Activated naive CD8-positive, alpha-beta T cell treated with anti-CD3 and anti-CD28 coated beads for 36 hours (primary cell): ENCODE measurements around the gene ITGA1. TPM values are rescaled to one million over a fixed set of nuclear protein-coding genes. Genes with fewer than 3 reads are reported as not detected.
"Not testable (repeated sequence)": the region's sequence is repeated elsewhere in the genome, so short reads cannot be mapped to it uniquely, and the experiment has no call there.

Source experiments
- DNase-seq: peaks from one replicate; pipeline ENCODE4 v3.0.0; 2021
- H3K27ac Mint-ChIP-seq: one replicate; pipeline ENCODE4 v1.8.0; 2022; ENCODE audit warnings: mild to moderate bottlenecking, moderate library complexity, mixed read lengths
- H3K27me3 Mint-ChIP-seq: one replicate; pipeline ENCODE4 v1.8.0; 2022; ENCODE audit warnings: mild to moderate bottlenecking, mixed read lengths
- H3K36me3 Mint-ChIP-seq: one replicate; pipeline ENCODE4 v1.8.0; 2021; ENCODE audit warnings: mild to moderate bottlenecking, mixed read lengths
- H3K4me1 Mint-ChIP-seq: one replicate; pipeline ENCODE4 v1.8.0; 2021; ENCODE audit warnings: mixed read lengths
- H3K4me3 Mint-ChIP-seq: one replicate; pipeline ENCODE4 v1.8.0; 2022; ENCODE audit warnings: mild to moderate bottlenecking, moderate library complexity, mixed read lengths
- H3K9me3 Mint-ChIP-seq: one replicate; pipeline ENCODE4 v1.8.0; 2022; ENCODE audit warnings: mixed read lengths
- total RNA-seq, 2 experiments: library from RNA; stranded (reverse); gene quantifications; one replicate each; pipeline ENCODE4 v1.2.3, GENCODE V29; 2021

Gene ITGA1
- total RNA-seq, 2 experiments from 2014 or later: 6.9 to 9.9 TPM

- Mint-ChIP-seq H3K27ac (no peak overlapping the region), H3K36me3 (no peaks in the 10 kb centered on the region), H3K27me3 (no peaks in the 10 kb centered on the region), H3K4me3 (no peak overlapping the region), H3K4me1 (peaks cover 14% of the 10 kb centered on the region), H3K9me3 (no peaks in the 10 kb centered on the region)
- DNase-seq: no peak
Observed at GRCh38 chr5:52842111-52842510, 54.4 kb downstream of the ITGA1 start.

- H3K27ac Mint-ChIP-seq: no peak overlapping the region
- DNase-seq: no peak
- no peaks in the 10 kb centered on the region for H3K9me3 Mint-ChIP-seq
- H3K4me1 Mint-ChIP-seq: peaks cover 14% of the 10 kb centered on the region
- H3K27me3 Mint-ChIP-seq: no peaks in the 10 kb centered on the region
- H3K4me3 Mint-ChIP-seq: no peak overlapping the region
- no peaks in the 10 kb centered on the region for H3K36me3 Mint-ChIP-seq
Observed at GRCh38 chr5:52844885-52845284, 57.2 kb downstream of the ITGA1 start.

GRCh38 chr5:52846182-52846842 is 58.6 kb downstream of the ITGA1 start:
- Mint-ChIP-seq H3K9me3 (no peaks in the 10 kb centered on the region), H3K36me3 (no peaks in the 10 kb centered on the region), H3K27ac (no peak overlapping the region), H3K27me3 (no peaks in the 10 kb centered on the region), H3K4me1 (peaks cover 8% of the 10 kb centered on the region), H3K4me3 (no peak overlapping the region)
- no peak for DNase-seq

- not testable (repeated sequence) for DNase-seq, H3K4me3 Mint-ChIP-seq, H3K9me3 Mint-ChIP-seq, H3K27ac Mint-ChIP-seq, H3K36me3 Mint-ChIP-seq, H3K27me3 Mint-ChIP-seq, H3K4me1 Mint-ChIP-seq
Observed at GRCh38 chr5:52848688-52849087, 61.0 kb downstream of the ITGA1 start.

GRCh38 chr5:52849544-52849943 is 61.8 kb downstream of the ITGA1 start:
- Mint-ChIP-seq H3K36me3 (no peaks in the 10 kb centered on the region), H3K4me1 (peaks cover 8% of the 10 kb centered on the region), H3K4me3 (no peak overlapping the region), H3K9me3 (no peaks in the 10 kb centered on the region), H3K27me3 (no peaks in the 10 kb centered on the region), H3K27ac (no peak overlapping the region)
- DNase-seq: no peak

- Mint-ChIP-seq H3K9me3 (no peaks in the 10 kb centered on the region), H3K27me3 (no peaks in the 10 kb centered on the region), H3K27ac (no peak overlapping the region), H3K4me3 (no peak overlapping the region), H3K36me3 (no peaks in the 10 kb centered on the region), H3K4me1 (no peaks in the 10 kb centered on the region)
- DNase-seq: no peak
Observed at GRCh38 chr5:52853650-52854049, 65.9 kb downstream of the ITGA1 start.

- Mint-ChIP-seq H3K36me3 (no peaks in the 10 kb centered on the region), H3K4me3 (no peak overlapping the region), H3K9me3 (no peaks in the 10 kb centered on the region), H3K27ac (no peak overlapping the region), H3K27me3 (no peaks in the 10 kb centered on the region), H3K4me1 (no peaks in the 10 kb centered on the region)
- no peak for DNase-seq
Observed at GRCh38 chr5:52854301-52854700, 66.6 kb downstream of the ITGA1 start.

- no peak for DNase-seq
- no peak overlapping the region for H3K27ac Mint-ChIP-seq
- no peaks in the 10 kb centered on the region for H3K9me3 Mint-ChIP-seq
- no peaks in the 10 kb centered on the region for H3K27me3 Mint-ChIP-seq
- H3K4me3 Mint-ChIP-seq: no peak overlapping the region
- no peaks in the 10 kb centered on the region for H3K4me1 Mint-ChIP-seq
- H3K36me3 Mint-ChIP-seq: no peaks in the 10 kb centered on the region
Observed at GRCh38 chr5:52854949-52855348, 67.2 kb downstream of the ITGA1 start.

GRCh38 chr5:52856564-52856963 is 68.8 kb downstream of the ITGA1 start:
- Mint-ChIP-seq H3K27ac (no peak overlapping the region), H3K4me3 (no peak overlapping the region), H3K9me3 (no peaks in the 10 kb centered on the region), H3K36me3 (no peaks in the 10 kb centered on the region), H3K27me3 (no peaks in the 10 kb centered on the region), H3K4me1 (no peaks in the 10 kb centered on the region)
- DNase-seq: no peak

- no peaks in the 10 kb centered on the region for H3K27me3 Mint-ChIP-seq
Observed at GRCh38 chr5:52859628-52860027, 71.9 kb downstream of the ITGA1 start.

GRCh38 chr5:52861368-52861767 is 73.7 kb downstream of the ITGA1 start:
- Mint-ChIP-seq H3K27ac (no peak overlapping the region), H3K36me3 (peaks cover 3% of the 10 kb centered on the region), H3K4me3 (no peak overlapping the region), H3K4me1 (no peaks in the 10 kb centered on the region), H3K9me3 (no peaks in the 10 kb centered on the region), H3K27me3 (no peaks in the 10 kb centered on the region)
- no peak for DNase-seq

More at GRCh38 chr5:52859628-52860027, 71.9 kb downstream of the ITGA1 start:
- Mint-ChIP-seq H3K4me3 (no peak overlapping the region), H3K36me3 (peaks cover 3% of the 10 kb centered on the region), H3K27ac (no peak overlapping the region), H3K4me1 (no peaks in the 10 kb centered on the region), H3K9me3 (no peaks in the 10 kb centered on the region)
- DNase-seq: no peak

GRCh38 chr5:52863715-52864290 is 76.1 kb downstream of the ITGA1 start:
- Mint-ChIP-seq H3K27ac (no peak overlapping the region), H3K36me3 (peaks cover 3% of the 10 kb centered on the region), H3K4me3 (no peak overlapping the region), H3K27me3 (no peaks in the 10 kb centered on the region), H3K9me3 (no peaks in the 10 kb centered on the region), H3K4me1 (no peaks in the 10 kb centered on the region)
- no peak for DNase-seq

GRCh38 chr5:52864371-52864770 is 76.7 kb downstream of the ITGA1 start:
- Mint-ChIP-seq H3K9me3 (no peaks in the 10 kb centered on the region), H3K4me1 (no peaks in the 10 kb centered on the region), H3K27me3 (no peaks in the 10 kb centered on the region), H3K36me3 (peaks cover 3% of the 10 kb centered on the region), H3K27ac (no peak overlapping the region), H3K4me3 (no peak overlapping the region)
- no peak for DNase-seq

- Mint-ChIP-seq H3K4me3 (no peak overlapping the region), H3K9me3 (no peaks in the 10 kb centered on the region), H3K27ac (no peak overlapping the region), H3K27me3 (no peaks in the 10 kb centered on the region), H3K4me1 (no peaks in the 10 kb centered on the region), H3K36me3 (peaks cover 3% of the 10 kb centered on the region)
- DNase-seq: no peak
Observed at GRCh38 chr5:52864884-52865283, 77.2 kb downstream of the ITGA1 start.

- not testable (repeated sequence) for H3K27me3 Mint-ChIP-seq, H3K27ac Mint-ChIP-seq, H3K4me3 Mint-ChIP-seq, H3K9me3 Mint-ChIP-seq, H3K36me3 Mint-ChIP-seq, H3K4me1 Mint-ChIP-seq, DNase-seq
Observed at GRCh38 chr5:52865991-52866390, 78.3 kb downstream of the ITGA1 start.

- no peaks in the 10 kb centered on the region for H3K27me3 Mint-ChIP-seq
- H3K27ac Mint-ChIP-seq: no peak overlapping the region
- H3K36me3 Mint-ChIP-seq: peaks cover 2% of the 10 kb centered on the region
- H3K4me3 Mint-ChIP-seq: no peak overlapping the region
- H3K9me3 Mint-ChIP-seq: no peaks in the 10 kb centered on the region
- H3K4me1 Mint-ChIP-seq: no peaks in the 10 kb centered on the region
- DNase-seq: no peak
Observed at GRCh38 chr5:52867809-52868208, 80.1 kb downstream of the ITGA1 start.
